ENCODE data around the gene GABRR3.

GRCh38 chr3:97996988-97997387 lies 38.1 kb downstream of the GABRR3 start:
- TF ChIP-seq, protein P1, sequence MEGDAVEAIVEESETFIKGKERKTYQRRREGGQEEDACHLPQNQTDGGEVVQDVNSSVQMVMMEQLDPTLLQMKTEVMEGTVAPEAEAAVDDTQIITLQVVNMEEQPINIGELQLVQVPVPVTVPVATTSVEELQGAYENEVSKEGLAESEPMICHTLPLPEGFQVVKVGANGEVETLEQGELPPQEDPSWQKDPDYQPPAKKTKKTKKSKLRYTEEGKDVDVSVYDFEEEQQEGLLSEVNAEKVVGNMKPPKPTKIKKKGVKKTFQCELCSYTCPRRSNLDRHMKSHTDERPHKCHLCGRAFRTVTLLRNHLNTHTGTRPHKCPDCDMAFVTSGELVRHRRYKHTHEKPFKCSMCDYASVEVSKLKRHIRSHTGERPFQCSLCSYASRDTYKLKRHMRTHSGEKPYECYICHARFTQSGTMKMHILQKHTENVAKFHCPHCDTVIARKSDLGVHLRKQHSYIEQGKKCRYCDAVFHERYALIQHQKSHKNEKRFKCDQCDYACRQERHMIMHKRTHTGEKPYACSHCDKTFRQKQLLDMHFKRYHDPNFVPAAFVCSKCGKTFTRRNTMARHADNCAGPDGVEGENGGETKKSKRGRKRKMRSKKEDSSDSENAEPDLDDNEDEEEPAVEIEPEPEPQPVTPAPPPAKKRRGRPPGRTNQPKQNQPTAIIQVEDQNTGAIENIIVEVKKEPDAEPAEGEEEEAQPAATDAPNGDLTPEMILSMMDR (IDR thresholded peaks at IDR 0.05): no peak
- no peak for TF ChIP-seq ZFX (IDR thresholded peaks at IDR 0.05; ENCODE audit: borderline replicate concordance)
